Liver (tissue), 9 donors: Measurements from ENCODE around the gene TH. TPM values are rescaled to one million over a fixed set of nuclear protein-coding genes. Genes with fewer than 3 reads are reported as not detected.

Source experiments
- DNase-seq: peaks from one replicate; pipeline ENCODE4 v3.0.0-alpha.2; 2017; ENCODE audit warnings: low spot score
- H3K27ac ChIP-seq, 2 donors: one replicate each; pipeline ENCODE4 v1.7.0; 2013; ENCODE audit warnings: inconsistent platforms in 2 of 2, low read length in 2 of 2, control low read depth in 1 of 2, low read depth in 1 of 2, mild to moderate bottlenecking in 1 of 2
- H3K27me3 ChIP-seq, 4 donors: one replicate each; pipeline versions ENCODE4 v1.6.1 to v1.7.0; 2013; ENCODE audit warnings: low read length in 3 of 4, inconsistent platforms in 1 of 4, mild to moderate bottlenecking in 1 of 4, moderate library complexity in 1 of 4; ENCODE audit not compliant: control insufficient read depth in 4 of 4, insufficient read depth in 4 of 4
- H3K36me3 ChIP-seq, 4 donors: one replicate each; pipeline versions ENCODE4 v1.6.1 to v1.7.0; 2013; ENCODE audit warnings: low read length in 3 of 4, mild to moderate bottlenecking in 3 of 4, low read depth in 1 of 4, moderate library complexity in 1 of 4; ENCODE audit not compliant: control insufficient read depth in 4 of 4, insufficient read depth in 3 of 4
- H3K4me1 ChIP-seq, 4 donors: one replicate each; pipeline versions ENCODE4 v1.6.1 to v1.7.0; 2013; ENCODE audit warnings: low read length in 3 of 4, mild to moderate bottlenecking in 3 of 4, moderate library complexity in 1 of 4; ENCODE audit not compliant: control insufficient read depth in 4 of 4, insufficient read depth in 4 of 4
- H3K4me3 ChIP-seq, 3 donors: one replicate each; pipeline versions ENCODE4 v1.6.1 to v1.7.0; 2013; ENCODE audit warnings: low read length in 3 of 3, control low read depth in 1 of 3, low read depth in 1 of 3, mild to moderate bottlenecking in 1 of 3
- H3K9ac ChIP-seq, 2 donors: one replicate each; pipeline ENCODE4 v1.7.0; 2013; ENCODE audit warnings: low read length in 2 of 2, mild to moderate bottlenecking in 2 of 2, moderate library complexity in 2 of 2, control low read depth in 1 of 2, low read depth in 1 of 2
- H3K9me3 ChIP-seq, 4 donors: one replicate each; pipeline versions ENCODE4 v1.6.1 to v1.7.0; 2013; ENCODE audit warnings: low read length in 3 of 4; ENCODE audit not compliant: control insufficient read depth in 4 of 4
- EGR1 ChIP-seq, 2 donors: IDR thresholded peaks; 2 replicates each; pipeline ENCODE4 v1.6.1; 2016 to 2018; ENCODE audit warnings: antibody characterized with exemption in 2 of 2, low read depth in 2 of 2
- FOXA2 ChIP-seq: IDR thresholded peaks from 2 replicates; pipeline ENCODE4 v1.6.1; 2016; ENCODE audit warnings: antibody characterized with exemption
- GABPA ChIP-seq, 2 donors: IDR thresholded peaks in 1 of 2; conservative IDR thresholded peaks in 1 of 2; 2 replicates each; pipeline ENCODE4 v1.6.1; 2016; ENCODE audit warnings: antibody characterized with exemption in 2 of 2, mild to moderate bottlenecking in 1 of 2, moderate library complexity in 1 of 2
- HNF4A ChIP-seq, 2 donors: conservative IDR thresholded peaks; 2 replicates each; pipeline ENCODE4 v1.6.1; 2016; ENCODE audit warnings: antibody characterized with exemption in 2 of 2, mild to moderate bottlenecking in 2 of 2
- HNF4G ChIP-seq: IDR thresholded peaks from 2 replicates; pipeline ENCODE4 v1.6.1; 2016; ENCODE audit warnings: antibody characterized with exemption
- NR2F2 ChIP-seq: IDR thresholded peaks from 2 replicates; pipeline ENCODE4 v1.6.1; 2016; ENCODE audit warnings: antibody characterized with exemption
- RAD21 ChIP-seq, 2 donors: IDR thresholded peaks; 2 replicates each; pipeline ENCODE4 v1.6.1; 2016; ENCODE audit warnings: antibody characterized with exemption in 2 of 2, mild to moderate bottlenecking in 2 of 2
- RXRA ChIP-seq, 2 donors: IDR thresholded peaks; 2 replicates each; pipeline ENCODE4 v1.6.1; 2017 to 2018; ENCODE audit warnings: antibody characterized with exemption in 2 of 2, mild to moderate bottlenecking in 1 of 2
- SP1 ChIP-seq: IDR thresholded peaks from 2 replicates; pipeline ENCODE4 v1.6.1; 2018; ENCODE audit warnings: antibody characterized with exemption, mild to moderate bottlenecking
- TAF1 ChIP-seq: conservative IDR thresholded peaks from 2 replicates; pipeline ENCODE4 v1.6.1; 2016; ENCODE audit warnings: antibody characterized with exemption, mild to moderate bottlenecking
- YY1 ChIP-seq: IDR thresholded peaks from 2 replicates; pipeline ENCODE4 v1.6.1; 2016; ENCODE audit warnings: antibody characterized with exemption, mild to moderate bottlenecking
- WGBS: extraction: QIAGEN DNeasy Blood & Tissue Kit; methylation state at CpG from one replicate; pipeline ENCODE4 v1.1.7; 2013; 5-methylcytosine and 5-hydroxymethylcytosine counted together
- polyA plus RNA-seq, 2 donors: library from polyadenylated mRNA; stranded (reverse) in 1 of 2; unstranded in 1 of 2; fragments of 200-250 nt in 1 of 2; fragments of >200 nt in 1 of 2; fragmentation: Nextera tagmentation in 1 of 2; extraction: Ambion mirVana in 1 of 2; gene quantifications; one replicate each; pipeline versions ENCODE4 v1.2.1 to v1.2.3, GENCODE V29; 2013 to 2015
- total RNA-seq, 2 donors: library from RNA; depleted of rRNA; stranded (reverse); fragments of >200 nt; gene quantifications; one replicate each; pipeline ENCODE4 v1.2.3, GENCODE V29; 2014
- TF ChIP-seq, protein P1 (sequence below): IDR thresholded peaks from 2 replicates; pipeline ENCODE4 v1.6.1; 2016; ENCODE audit warnings: antibody characterized with exemption
- TF ChIP-seq, protein P2 (sequence below): fragments of 150-350 bp; IDR thresholded peaks from 2 replicates; pipeline ENCODE4 v1.5.1; 2017; ENCODE audit warnings: improper control_type of control experiment, low read depth, low read length; ENCODE audit not compliant: missing input control
- TF ChIP-seq, protein P3 (sequence below): IDR thresholded peaks from 2 replicates; pipeline ENCODE4 v1.6.1; 2016; ENCODE audit warnings: antibody characterized with exemption, mild to moderate bottlenecking
- TF ChIP-seq, protein P4 (sequence below): IDR thresholded peaks from 2 replicates; pipeline ENCODE4 v1.6.1; 2016; ENCODE audit warnings: antibody characterized with exemption
- donor health status: healthy.
- donor health status: healthy.
- donor health status: healthy.
- donor health status: healthy.
- donor health status: healthy.

TH gene
- total and polyA plus RNA-seq, 4 donors: 0.13 to 0.24 TPM; not detected in 2

DNA sequence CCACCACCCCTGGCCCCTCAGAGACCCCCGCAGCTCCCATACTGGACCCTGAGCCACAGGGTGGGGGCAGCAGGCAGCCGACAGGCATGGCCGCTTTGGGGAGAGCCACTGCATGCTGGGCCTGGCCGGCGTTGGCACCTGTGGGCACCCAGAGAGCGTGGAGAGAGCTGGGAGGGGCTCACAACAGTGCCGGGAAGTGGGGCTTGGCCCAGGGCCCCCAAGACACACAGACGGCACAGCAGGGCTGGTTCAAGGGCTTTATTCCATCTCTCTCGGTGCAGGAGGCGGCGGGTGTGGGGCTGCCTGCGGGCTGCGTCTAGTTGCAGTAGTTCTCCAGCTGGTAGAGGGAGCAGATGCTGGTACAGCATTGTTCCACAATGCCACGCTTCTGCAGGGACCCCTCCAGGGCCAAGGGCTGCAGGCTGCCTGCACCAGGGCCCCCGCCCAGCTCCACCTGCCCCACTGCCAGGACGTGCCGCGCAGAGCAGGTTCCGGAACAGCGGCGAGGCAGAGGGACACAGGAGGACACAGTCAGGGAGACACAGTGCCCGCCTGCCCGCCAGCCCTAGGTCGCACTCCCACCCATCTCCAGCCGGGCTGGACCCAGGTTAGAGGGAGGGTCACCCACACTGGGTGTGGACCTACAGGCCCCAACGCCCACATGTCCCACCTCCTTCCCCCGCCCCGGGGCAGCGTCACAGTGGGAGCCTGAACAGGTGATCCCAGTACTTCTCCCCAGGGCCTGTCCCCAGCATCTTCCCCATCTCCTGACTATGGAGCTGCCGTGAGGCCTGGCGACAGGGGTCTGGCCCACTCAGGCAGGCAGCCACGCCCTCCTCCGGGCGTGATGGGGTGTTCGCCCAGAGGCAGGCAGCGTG lies 11.8 kb downstream of the TH start:
- TF ChIP-seq GABPA (IDR thresholded peaks at IDR 0.05 in 1 of 2, conservative IDR thresholded peaks at IDR 0.05 in 1 of 2) (no peak), NR2F2 (no peak), HNF4G (no peak), HNF4A (conservative IDR thresholded peaks at IDR 0.05) (no peak), RAD21 (IDR thresholded peaks at IDR 0.05) (no peak), TAF1 (no peak), FOXA2 (no peak), YY1 (no peak)
- TF ChIP-seq, protein P1, sequence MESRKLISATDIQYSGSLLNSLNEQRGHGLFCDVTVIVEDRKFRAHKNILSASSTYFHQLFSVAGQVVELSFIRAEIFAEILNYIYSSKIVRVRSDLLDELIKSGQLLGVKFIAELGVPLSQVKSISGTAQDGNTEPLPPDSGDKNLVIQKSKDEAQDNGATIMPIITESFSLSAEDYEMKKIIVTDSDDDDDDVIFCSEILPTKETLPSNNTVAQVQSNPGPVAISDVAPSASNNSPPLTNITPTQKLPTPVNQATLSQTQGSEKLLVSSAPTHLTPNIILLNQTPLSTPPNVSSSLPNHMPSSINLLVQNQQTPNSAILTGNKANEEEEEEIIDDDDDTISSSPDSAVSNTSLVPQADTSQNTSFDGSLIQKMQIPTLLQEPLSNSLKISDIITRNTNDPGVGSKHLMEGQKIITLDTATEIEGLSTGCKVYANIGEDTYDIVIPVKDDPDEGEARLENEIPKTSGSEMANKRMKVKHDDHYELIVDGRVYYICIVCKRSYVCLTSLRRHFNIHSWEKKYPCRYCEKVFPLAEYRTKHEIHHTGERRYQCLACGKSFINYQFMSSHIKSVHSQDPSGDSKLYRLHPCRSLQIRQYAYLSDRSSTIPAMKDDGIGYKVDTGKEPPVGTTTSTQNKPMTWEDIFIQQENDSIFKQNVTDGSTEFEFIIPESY: no peak
- TF ChIP-seq, protein P2, sequence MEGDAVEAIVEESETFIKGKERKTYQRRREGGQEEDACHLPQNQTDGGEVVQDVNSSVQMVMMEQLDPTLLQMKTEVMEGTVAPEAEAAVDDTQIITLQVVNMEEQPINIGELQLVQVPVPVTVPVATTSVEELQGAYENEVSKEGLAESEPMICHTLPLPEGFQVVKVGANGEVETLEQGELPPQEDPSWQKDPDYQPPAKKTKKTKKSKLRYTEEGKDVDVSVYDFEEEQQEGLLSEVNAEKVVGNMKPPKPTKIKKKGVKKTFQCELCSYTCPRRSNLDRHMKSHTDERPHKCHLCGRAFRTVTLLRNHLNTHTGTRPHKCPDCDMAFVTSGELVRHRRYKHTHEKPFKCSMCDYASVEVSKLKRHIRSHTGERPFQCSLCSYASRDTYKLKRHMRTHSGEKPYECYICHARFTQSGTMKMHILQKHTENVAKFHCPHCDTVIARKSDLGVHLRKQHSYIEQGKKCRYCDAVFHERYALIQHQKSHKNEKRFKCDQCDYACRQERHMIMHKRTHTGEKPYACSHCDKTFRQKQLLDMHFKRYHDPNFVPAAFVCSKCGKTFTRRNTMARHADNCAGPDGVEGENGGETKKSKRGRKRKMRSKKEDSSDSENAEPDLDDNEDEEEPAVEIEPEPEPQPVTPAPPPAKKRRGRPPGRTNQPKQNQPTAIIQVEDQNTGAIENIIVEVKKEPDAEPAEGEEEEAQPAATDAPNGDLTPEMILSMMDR: no peak

DNA sequence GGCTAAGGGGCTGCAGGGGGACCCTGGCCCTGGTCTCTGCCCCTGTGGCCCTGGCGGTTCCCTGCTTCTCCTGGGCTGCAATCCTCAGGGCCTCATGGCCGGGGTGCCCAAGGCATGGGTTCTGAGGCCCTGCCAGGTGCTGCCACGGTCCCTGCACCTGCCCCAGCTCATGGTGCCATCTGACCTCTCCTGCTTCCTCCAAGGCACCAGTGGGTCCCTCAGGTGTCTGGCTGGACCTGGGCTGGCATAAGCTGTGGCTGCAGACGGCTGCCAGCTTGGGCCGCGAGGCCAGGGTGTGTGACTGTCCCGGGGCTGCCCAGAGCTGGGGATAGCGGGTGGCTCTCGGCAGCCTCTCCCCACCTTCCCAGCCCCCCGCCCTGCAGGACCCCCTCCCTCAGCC lies 12.6 kb downstream of the TH start:
- Histone ChIP-seq H3K27ac (peak overlapping the region; percentile 81 to 90), H3K9ac (peak overlapping the region in 1 of 2 donors; percentile 71), H3K36me3 (peaks cover 0 to 2% (median 0%) of the 10 kb centered on the region in 4 donors), H3K4me3 (peak overlapping the region; percentile 11 to 84 (median 74)), H3K27me3 (no peaks in the 10 kb centered on the region), H3K4me1 (peaks cover 6 to 69% (median 45%) of the 10 kb centered on the region in 4 donors), H3K9me3 (no peaks in the 10 kb centered on the region)
- no peak for DNase-seq
- no peak for TF ChIP-seq YY1
- 33% methylated on average over 10 of the region's 10 CpGs for WGBS

More for the DNA sequence above, 11.8 kb downstream of the TH start:
- H3K36me3 ChIP-seq: no peaks in the 10 kb centered on the region
- WGBS: 63% methylated on average over 36 of the region's 36 CpGs
- peak overlapping the region; percentile 32 to 74 (median 34) for H3K4me3 ChIP-seq
- no peak overlapping the region for H3K27ac ChIP-seq
- H3K27me3 ChIP-seq: no peaks in the 10 kb centered on the region
- no peak overlapping the region for H3K9ac ChIP-seq
- H3K9me3 ChIP-seq: no peaks in the 10 kb centered on the region
- DNase-seq: no peak
- H3K4me1 ChIP-seq: peaks cover 6 to 64% (median 37%) of the 10 kb centered on the region in 4 donors

DNA sequence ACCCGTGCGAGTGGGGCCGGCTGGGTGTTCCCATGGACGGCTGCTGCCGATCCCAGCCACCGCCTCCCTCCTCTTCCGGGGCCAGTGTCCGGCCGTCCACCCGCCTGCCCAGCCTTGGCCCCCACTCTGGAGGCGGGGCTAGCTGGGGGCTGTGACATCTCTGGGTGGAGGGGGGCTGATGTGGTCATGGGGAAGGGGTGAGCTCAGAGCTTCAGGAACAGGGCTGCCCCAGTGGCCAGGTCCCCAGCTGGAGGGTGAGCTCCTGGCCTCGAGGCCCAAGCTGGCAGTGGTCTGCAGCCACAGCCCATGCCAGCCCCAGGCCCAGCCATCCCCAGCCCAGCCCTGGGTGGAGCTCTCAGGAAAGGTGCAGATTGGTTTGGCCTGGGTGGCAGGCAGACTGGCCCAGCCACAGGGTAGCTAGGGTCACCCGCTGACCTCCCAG lies 13.3 kb downstream of the TH start:
- Histone ChIP-seq H3K27ac (peak overlapping the region; percentile 81 to 90), H3K4me3 (peak overlapping the region; percentile 74 to 84 (median 84)), H3K36me3 (peaks cover 0 to 2% (median 0%) of the 10 kb centered on the region in 4 donors), H3K4me1 (peaks cover 6 to 73% (median 50%) of the 10 kb centered on the region in 4 donors), H3K9ac (peak overlapping the region; percentile 45 to 71), H3K27me3 (no peaks in the 10 kb centered on the region), H3K9me3 (no peaks in the 10 kb centered on the region)
- 30% methylated on average over 13 of the region's 13 CpGs for WGBS
- no peak for DNase-seq
- TF ChIP-seq YY1 (peak; percentile 73), GABPA (IDR thresholded peaks at IDR 0.05 in 1 of 2, conservative IDR thresholded peaks at IDR 0.05 in 1 of 2) (peak in 1 of 2 donors; percentile 60), SP1 (peak; percentile 78), HNF4G (no peak), RXRA (IDR thresholded peaks at IDR 0.05) (peak; percentile 93 to 94), EGR1 (IDR thresholded peaks at IDR 0.05; ENCODE audit: low read depth in 2 of 2) (no peak), HNF4A (conservative IDR thresholded peaks at IDR 0.05) (peak; percentile 39 to 40), FOXA2 (no peak), NR2F2 (no peak), RAD21 (IDR thresholded peaks at IDR 0.05) (no peak)
- TF ChIP-seq, protein P2: no peak
- TF ChIP-seq, protein P3, sequence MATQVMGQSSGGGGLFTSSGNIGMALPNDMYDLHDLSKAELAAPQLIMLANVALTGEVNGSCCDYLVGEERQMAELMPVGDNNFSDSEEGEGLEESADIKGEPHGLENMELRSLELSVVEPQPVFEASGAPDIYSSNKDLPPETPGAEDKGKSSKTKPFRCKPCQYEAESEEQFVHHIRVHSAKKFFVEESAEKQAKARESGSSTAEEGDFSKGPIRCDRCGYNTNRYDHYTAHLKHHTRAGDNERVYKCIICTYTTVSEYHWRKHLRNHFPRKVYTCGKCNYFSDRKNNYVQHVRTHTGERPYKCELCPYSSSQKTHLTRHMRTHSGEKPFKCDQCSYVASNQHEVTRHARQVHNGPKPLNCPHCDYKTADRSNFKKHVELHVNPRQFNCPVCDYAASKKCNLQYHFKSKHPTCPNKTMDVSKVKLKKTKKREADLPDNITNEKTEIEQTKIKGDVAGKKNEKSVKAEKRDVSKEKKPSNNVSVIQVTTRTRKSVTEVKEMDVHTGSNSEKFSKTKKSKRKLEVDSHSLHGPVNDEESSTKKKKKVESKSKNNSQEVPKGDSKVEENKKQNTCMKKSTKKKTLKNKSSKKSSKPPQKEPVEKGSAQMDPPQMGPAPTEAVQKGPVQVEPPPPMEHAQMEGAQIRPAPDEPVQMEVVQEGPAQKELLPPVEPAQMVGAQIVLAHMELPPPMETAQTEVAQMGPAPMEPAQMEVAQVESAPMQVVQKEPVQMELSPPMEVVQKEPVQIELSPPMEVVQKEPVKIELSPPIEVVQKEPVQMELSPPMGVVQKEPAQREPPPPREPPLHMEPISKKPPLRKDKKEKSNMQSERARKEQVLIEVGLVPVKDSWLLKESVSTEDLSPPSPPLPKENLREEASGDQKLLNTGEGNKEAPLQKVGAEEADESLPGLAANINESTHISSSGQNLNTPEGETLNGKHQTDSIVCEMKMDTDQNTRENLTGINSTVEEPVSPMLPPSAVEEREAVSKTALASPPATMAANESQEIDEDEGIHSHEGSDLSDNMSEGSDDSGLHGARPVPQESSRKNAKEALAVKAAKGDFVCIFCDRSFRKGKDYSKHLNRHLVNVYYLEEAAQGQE: peak; percentile 77
- TF ChIP-seq, protein P4, sequence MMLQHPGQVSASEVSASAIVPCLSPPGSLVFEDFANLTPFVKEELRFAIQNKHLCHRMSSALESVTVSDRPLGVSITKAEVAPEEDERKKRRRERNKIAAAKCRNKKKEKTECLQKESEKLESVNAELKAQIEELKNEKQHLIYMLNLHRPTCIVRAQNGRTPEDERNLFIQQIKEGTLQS: no peak
